H9 (cell line): Measurements from ENCODE around the gene UGT2B11. TPM values are rescaled to one million over a fixed set of nuclear protein-coding genes. Genes with fewer than 3 reads are reported as not detected.

Experiments used
- DNase-seq: peaks from one replicate; pipeline ENCODE4 v3.0.0-alpha.2; 2017
- H2AFZ ChIP-seq: one replicate; pipeline ENCODE4 v1.6.1; 2013; ENCODE audit warnings: mild to moderate bottlenecking, low read length, control low read depth, moderate library complexity
- H2AK5ac ChIP-seq: 2 replicates; pipeline ENCODE4 v1.6.1; 2013; ENCODE audit warnings: low read length, control low read depth, mixed read lengths; ENCODE audit not compliant: insufficient read length
- H2BK120ac ChIP-seq: one replicate; pipeline ENCODE4 v1.6.1; 2013; ENCODE audit warnings: low read depth, mild to moderate bottlenecking, low read length, control low read depth, inconsistent platforms; ENCODE audit not compliant: poor library complexity, severe bottlenecking
- H2BK12ac ChIP-seq: 2 replicates; pipeline ENCODE4 v1.6.1; 2013; ENCODE audit warnings: low read length, control low read depth, mixed read lengths, low read depth; ENCODE audit not compliant: insufficient read length
- H2BK15ac ChIP-seq: 2 replicates; pipeline ENCODE4 v1.6.1; 2013; ENCODE audit warnings: low read depth, low read length, control low read depth
- H2BK20ac ChIP-seq: one replicate; pipeline ENCODE4 v1.6.1; 2013; ENCODE audit warnings: low read depth, mild to moderate bottlenecking, low read length, control low read depth, inconsistent platforms; ENCODE audit not compliant: poor library complexity, severe bottlenecking
- H2BK5ac ChIP-seq: 2 replicates; pipeline ENCODE4 v1.6.1; 2013; ENCODE audit warnings: low read length, control low read depth, mixed read lengths; ENCODE audit not compliant: insufficient read length
- H3K14ac ChIP-seq: 2 replicates; pipeline ENCODE4 v1.6.1; 2013; ENCODE audit warnings: low read length, control low read depth; ENCODE audit not compliant: insufficient read depth
- H3K18ac ChIP-seq: 2 replicates; pipeline ENCODE4 v1.6.1; 2013; ENCODE audit warnings: low read depth, mild to moderate bottlenecking, mixed read lengths, low read length, control low read depth; ENCODE audit not compliant: insufficient read length
- H3K23ac ChIP-seq: 2 replicates; pipeline ENCODE4 v1.6.1; 2013; ENCODE audit warnings: low read length, control low read depth, mixed read lengths, low read depth; ENCODE audit not compliant: insufficient read length
- H3K23me2 ChIP-seq: 2 replicates; pipeline ENCODE4 v1.6.1; 2013; ENCODE audit warnings: low read depth, mild to moderate bottlenecking, mixed read lengths, low read length, control low read depth; ENCODE audit not compliant: insufficient read length, poor library complexity, severe bottlenecking
- H3K27ac ChIP-seq: 2 replicates; pipeline ENCODE4 v1.5.1; 2013; ENCODE audit warnings: low read length, control low read depth, mixed read lengths, low read depth; ENCODE audit not compliant: insufficient read length
- H3K27me3 ChIP-seq: 2 replicates; pipeline ENCODE4 v1.6.1; 2013; ENCODE audit warnings: low read length, control low read depth, inconsistent platforms; ENCODE audit not compliant: insufficient read depth
- H3K4ac ChIP-seq: 2 replicates; pipeline ENCODE4 v1.6.1; 2013; ENCODE audit warnings: low read depth, mild to moderate bottlenecking, control low read depth, inconsistent platforms, low read length, moderate library complexity
- H3K4me1 ChIP-seq: 2 replicates; pipeline ENCODE4 v1.6.1; 2013; ENCODE audit warnings: low read length, control low read depth, inconsistent platforms; ENCODE audit not compliant: insufficient read depth
- H3K4me2 ChIP-seq: 2 replicates; pipeline ENCODE4 v1.6.1; 2013; ENCODE audit warnings: low read length, control low read depth, mixed read lengths; ENCODE audit not compliant: insufficient read length, insufficient read depth
- H3K56ac ChIP-seq: 2 replicates; pipeline ENCODE4 v1.6.1; 2013; ENCODE audit warnings: low read depth, mild to moderate bottlenecking, mixed read lengths, low read length, control low read depth; ENCODE audit not compliant: insufficient read length
- H3K79me1 ChIP-seq: 2 replicates; pipeline ENCODE4 v1.6.1; 2013; ENCODE audit warnings: low read depth, mild to moderate bottlenecking, moderate library complexity, low read length, control low read depth, inconsistent platforms; ENCODE audit not compliant: insufficient read depth, poor library complexity, severe bottlenecking
- H3K79me2 ChIP-seq: 2 replicates; pipeline ENCODE4 v1.6.1; 2013; ENCODE audit warnings: low read length, control low read depth, inconsistent platforms; ENCODE audit not compliant: insufficient read depth
- H3K9ac ChIP-seq: 2 replicates; pipeline ENCODE4 v1.6.1; 2013; ENCODE audit warnings: low read length, control low read depth, mixed read lengths; ENCODE audit not compliant: insufficient read length; ENCODE audit errors: extremely low read depth
- H3K9me3 ChIP-seq: one replicate; pipeline ENCODE4 v1.6.1; 2013; ENCODE audit warnings: low read depth, low read length, inconsistent platforms; ENCODE audit not compliant: control insufficient read depth
- H3T11ph ChIP-seq: one replicate; pipeline ENCODE4 v1.6.1; 2013; ENCODE audit warnings: mild to moderate bottlenecking, low read length, control low read depth, inconsistent platforms
- H4K20me1 ChIP-seq: one replicate; pipeline ENCODE4 v1.6.1; 2013; ENCODE audit not compliant: control insufficient read depth, insufficient read length, insufficient read depth
- H4K5ac ChIP-seq: 2 replicates; pipeline ENCODE4 v1.6.1; 2013; ENCODE audit warnings: low read depth, mild to moderate bottlenecking, mixed read lengths, low read length, control low read depth; ENCODE audit not compliant: insufficient read length
- H4K8ac ChIP-seq: replicated peaks from 2 replicates; pipeline ENCODE4 v1.6.1; 2013; ENCODE audit warnings: low read length, control low read depth, mixed read lengths, low read depth; ENCODE audit not compliant: insufficient read length
- H4K91ac ChIP-seq: 2 replicates; pipeline ENCODE4 v1.6.1; 2013; ENCODE audit warnings: low read depth, mild to moderate bottlenecking, moderate library complexity, mixed read lengths, low read length, control low read depth; ENCODE audit not compliant: insufficient read length
- H3K27ac Mint-ChIP-seq, 3 experiments: 2 replicates in 2 of 3; 3 replicates in 1 of 3; pipeline ENCODE4 v1.8.0; 2020 to 2021; ENCODE audit warnings: mixed read lengths in 3 of 3, mild to moderate bottlenecking in 1 of 3, moderate library complexity in 1 of 3
- H3K27me3 Mint-ChIP-seq: 2 replicates; pipeline ENCODE4 v1.8.0; 2021; ENCODE audit warnings: low read depth, mild to moderate bottlenecking, moderate library complexity, mixed read lengths
- H3K36me3 Mint-ChIP-seq, 3 experiments: 2 replicates in 2 of 3; 3 replicates in 1 of 3; pipeline ENCODE4 v1.8.0; 2020 to 2021; ENCODE audit warnings: low read depth in 3 of 3, mixed read lengths in 3 of 3; ENCODE audit not compliant: insufficient read depth in 1 of 3
- H3K4me1 Mint-ChIP-seq, 2 experiments: 2 replicates each; pipeline ENCODE4 v1.8.0; 2020; ENCODE audit warnings: mixed read lengths in 2 of 2
- H3K4me3 Mint-ChIP-seq, 2 experiments: 2 replicates in 1 of 2; 3 replicates in 1 of 2; pipeline ENCODE4 v1.8.0; 2020 to 2021; ENCODE audit warnings: mild to moderate bottlenecking in 2 of 2, mixed read lengths in 2 of 2, moderate library complexity in 1 of 2
- H3K9me3 Mint-ChIP-seq, 2 experiments: 2 replicates in 1 of 2; 3 replicates in 1 of 2; pipeline ENCODE4 v1.8.0; 2020; ENCODE audit warnings: mild to moderate bottlenecking in 2 of 2, mixed read lengths in 2 of 2, moderate library complexity in 1 of 2
- WGBS: extraction: QIAGEN DNeasy Blood & Tissue Kit; methylation state at CpG from one replicate; pipeline ENCODE4 v1.1.7; 2013; ENCODE audit warnings: missing lambda C conversion rate, low lambda C conversion rate, mixed read lengths; ENCODE audit not compliant: insufficient read length; ENCODE audit errors: extremely low coverage; 5-methylcytosine and 5-hydroxymethylcytosine counted together
- total RNA-seq: library from RNA; stranded (reverse); gene quantifications from 2 replicates; pipeline ENCODE4 v1.2.1, GENCODE V29; 2021
- TF ChIP-seq, protein P1 (sequence below): fragments of 200-600 bp; sonication (generic); conservative IDR thresholded peaks from 3 replicates; pipeline ENCODE4 v1.8.0; 2021; ENCODE audit warnings: antibody characterized with exemption, mild to moderate bottlenecking

The UGT2B11 gene
- total RNA-seq, 1 experiment from 2014 or later, result not detected

GRCh38 chr4:69239557-69240168, 25.1 kb upstream of the UGT2B11 start:
- Histone ChIP-seq H3K79me2 (no peaks in the 10 kb centered on the region), H2BK20ac (no peak overlapping the region), H4K20me1 (no peaks in the 10 kb centered on the region), H2AFZ (no peak overlapping the region), H4K8ac (no peak overlapping the region), H2BK120ac (no peak overlapping the region), H3K9me3 (no peaks in the 10 kb centered on the region), H2BK12ac (no peak overlapping the region), H3K4me2 (no peak overlapping the region), H2BK5ac (no peak overlapping the region), H3K23ac (no peak overlapping the region), H3K9ac (no peak overlapping the region), H2BK15ac (no peak overlapping the region), H3K27me3 (no peaks in the 10 kb centered on the region), H2AK5ac (no peak overlapping the region), H4K91ac (no peak overlapping the region), H3K27ac (no peak overlapping the region), H3K18ac (no peak overlapping the region), H3K4ac (no peak overlapping the region), H4K5ac (no peak overlapping the region), H3K56ac (no peak overlapping the region), H3K4me1 (no peaks in the 10 kb centered on the region), H3K79me1 (no peaks in the 10 kb centered on the region), H3K23me2 (no peaks in the 10 kb centered on the region), H3T11ph (no peak overlapping the region), H3K14ac (no peak overlapping the region)
- Mint-ChIP-seq H3K4me3 (no peak overlapping the region), H3K27ac (no peak overlapping the region), H3K27me3 (no peaks in the 10 kb centered on the region), H3K36me3 (peaks cover 0 to 5% (median 3%) of the 10 kb centered on the region in 3 experiments; a peak in 2 of 7 replicates), H3K4me1 (peaks cover 0 to 4% of the 10 kb centered on the region in 2 experiments; a peak in 1 of 4 replicates), H3K9me3 (peaks cover 3 to 5% of the 10 kb centered on the region in 2 experiments; a peak in 2 of 5 replicates)
- no peak for DNase-seq
- no CpG with 5 or more reads among the region's 6 CpGs for WGBS
- TF ChIP-seq, protein P1, sequence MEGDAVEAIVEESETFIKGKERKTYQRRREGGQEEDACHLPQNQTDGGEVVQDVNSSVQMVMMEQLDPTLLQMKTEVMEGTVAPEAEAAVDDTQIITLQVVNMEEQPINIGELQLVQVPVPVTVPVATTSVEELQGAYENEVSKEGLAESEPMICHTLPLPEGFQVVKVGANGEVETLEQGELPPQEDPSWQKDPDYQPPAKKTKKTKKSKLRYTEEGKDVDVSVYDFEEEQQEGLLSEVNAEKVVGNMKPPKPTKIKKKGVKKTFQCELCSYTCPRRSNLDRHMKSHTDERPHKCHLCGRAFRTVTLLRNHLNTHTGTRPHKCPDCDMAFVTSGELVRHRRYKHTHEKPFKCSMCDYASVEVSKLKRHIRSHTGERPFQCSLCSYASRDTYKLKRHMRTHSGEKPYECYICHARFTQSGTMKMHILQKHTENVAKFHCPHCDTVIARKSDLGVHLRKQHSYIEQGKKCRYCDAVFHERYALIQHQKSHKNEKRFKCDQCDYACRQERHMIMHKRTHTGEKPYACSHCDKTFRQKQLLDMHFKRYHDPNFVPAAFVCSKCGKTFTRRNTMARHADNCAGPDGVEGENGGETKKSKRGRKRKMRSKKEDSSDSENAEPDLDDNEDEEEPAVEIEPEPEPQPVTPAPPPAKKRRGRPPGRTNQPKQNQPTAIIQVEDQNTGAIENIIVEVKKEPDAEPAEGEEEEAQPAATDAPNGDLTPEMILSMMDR, result no peak
